ENCODE data around the gene EIF3K.

The EIF3K gene

GRCh38 chr19:38664503-38665211 lies 45.7 kb downstream of the EIF3K start:
- no peaks in the 10 kb centered on the region for H3K27me3 ChIP-seq (ENCODE audit: control insufficient read depth, insufficient read depth, low read length)
- H3K9me3 ChIP-seq (ENCODE audit: control insufficient read depth, insufficient read depth, low read length): no peaks in the 10 kb centered on the region
- H3K4me3 ChIP-seq (ENCODE audit: low read depth, low read length): peak overlapping the region; percentile 14
- peaks cover 60% of the 10 kb centered on the region for H3K4me1 ChIP-seq (ENCODE audit: control insufficient read depth, insufficient read depth, low read length)
- H3K9ac ChIP-seq (ENCODE audit: low read depth, low read length): peak overlapping the region; percentile 80
- H3K36me3 ChIP-seq (ENCODE audit: control insufficient read depth, insufficient read depth, low read length): peaks cover 3% of the 10 kb centered on the region

- no peaks in the 10 kb centered on the region for H3K27me3 ChIP-seq (ENCODE audit: control insufficient read depth, insufficient read depth, low read length)
- peak overlapping the region; percentile 80 for H3K9ac ChIP-seq (ENCODE audit: low read depth, low read length)
- H3K4me3 ChIP-seq (ENCODE audit: low read depth, low read length): peak overlapping the region; percentile 15
- H3K9me3 ChIP-seq (ENCODE audit: control insufficient read depth, insufficient read depth, low read length): no peaks in the 10 kb centered on the region
- H3K4me1 ChIP-seq (ENCODE audit: control insufficient read depth, insufficient read depth, low read length): peaks cover 63% of the 10 kb centered on the region
- peaks cover 3% of the 10 kb centered on the region for H3K36me3 ChIP-seq (ENCODE audit: control insufficient read depth, insufficient read depth, low read length)
Observed at GRCh38 chr19:38665219-38665931, 46.4 kb downstream of the EIF3K start.

GRCh38 chr19:38665950-38666662 lies 47.1 kb downstream of the EIF3K start:
- Histone ChIP-seq H3K36me3 (ENCODE audit: control insufficient read depth, insufficient read depth, low read length) (peaks cover 3% of the 10 kb centered on the region), H3K4me1 (ENCODE audit: control insufficient read depth, insufficient read depth, low read length) (peaks cover 64% of the 10 kb centered on the region), H3K4me3 (ENCODE audit: low read depth, low read length) (peak overlapping the region; percentile 20), H3K9me3 (ENCODE audit: control insufficient read depth, insufficient read depth, low read length) (no peaks in the 10 kb centered on the region), H3K27me3 (ENCODE audit: control insufficient read depth, insufficient read depth, low read length) (no peaks in the 10 kb centered on the region), H3K9ac (ENCODE audit: low read depth, low read length) (peak overlapping the region; percentile 63)

GRCh38 chr19:38666663-38667511 lies 47.9 kb downstream of the EIF3K start:
- Histone ChIP-seq H3K9me3 (ENCODE audit: control insufficient read depth, insufficient read depth, low read length) (no peaks in the 10 kb centered on the region), H3K27me3 (ENCODE audit: control insufficient read depth, insufficient read depth, low read length) (no peaks in the 10 kb centered on the region), H3K4me3 (ENCODE audit: low read depth, low read length) (peak overlapping the region; percentile 20), H3K9ac (ENCODE audit: low read depth, low read length) (peak overlapping the region; percentile 63), H3K4me1 (ENCODE audit: control insufficient read depth, insufficient read depth, low read length) (peaks cover 69% of the 10 kb centered on the region), H3K36me3 (ENCODE audit: control insufficient read depth, insufficient read depth, low read length) (peaks cover 3% of the 10 kb centered on the region)

- Histone ChIP-seq H3K9me3 (ENCODE audit: control insufficient read depth, insufficient read depth, low read length) (no peaks in the 10 kb centered on the region), H3K4me3 (ENCODE audit: low read depth, low read length) (no peak overlapping the region), H3K27me3 (ENCODE audit: control insufficient read depth, insufficient read depth, low read length) (no peaks in the 10 kb centered on the region), H3K9ac (ENCODE audit: low read depth, low read length) (no peak overlapping the region), H3K36me3 (ENCODE audit: control insufficient read depth, insufficient read depth, low read length) (peaks cover 3% of the 10 kb centered on the region), H3K4me1 (ENCODE audit: control insufficient read depth, insufficient read depth, low read length) (peaks cover 61% of the 10 kb centered on the region)
Observed at GRCh38 chr19:38667661-38668171, 48.7 kb downstream of the EIF3K start.

- Histone ChIP-seq H3K9ac (ENCODE audit: low read depth, low read length) (no peak overlapping the region), H3K4me1 (ENCODE audit: control insufficient read depth, insufficient read depth, low read length) (peaks cover 51% of the 10 kb centered on the region), H3K36me3 (ENCODE audit: control insufficient read depth, insufficient read depth, low read length) (no peaks in the 10 kb centered on the region), H3K27me3 (ENCODE audit: control insufficient read depth, insufficient read depth, low read length) (no peaks in the 10 kb centered on the region), H3K4me3 (ENCODE audit: low read depth, low read length) (no peak overlapping the region), H3K9me3 (ENCODE audit: control insufficient read depth, insufficient read depth, low read length) (no peaks in the 10 kb centered on the region)
Observed at GRCh38 chr19:38669552-38669951, 50.6 kb downstream of the EIF3K start.

GRCh38 chr19:38670921-38671398 lies 52.0 kb downstream of the EIF3K start:
- H3K4me1 ChIP-seq (ENCODE audit: control insufficient read depth, insufficient read depth, low read length): peaks cover 46% of the 10 kb centered on the region
- no peaks in the 10 kb centered on the region for H3K27me3 ChIP-seq (ENCODE audit: control insufficient read depth, insufficient read depth, low read length)
- no peaks in the 10 kb centered on the region for H3K36me3 ChIP-seq (ENCODE audit: control insufficient read depth, insufficient read depth, low read length)
- H3K9me3 ChIP-seq (ENCODE audit: control insufficient read depth, insufficient read depth, low read length): no peaks in the 10 kb centered on the region
- H3K9ac ChIP-seq (ENCODE audit: low read depth, low read length): no peak overlapping the region
- no peak overlapping the region for H3K4me3 ChIP-seq (ENCODE audit: low read depth, low read length)

GRCh38 chr19:38671654-38672053 lies 52.7 kb downstream of the EIF3K start:
- Histone ChIP-seq H3K9me3 (ENCODE audit: control insufficient read depth, insufficient read depth, low read length) (no peaks in the 10 kb centered on the region), H3K36me3 (ENCODE audit: control insufficient read depth, insufficient read depth, low read length) (no peaks in the 10 kb centered on the region), H3K9ac (ENCODE audit: low read depth, low read length) (no peak overlapping the region), H3K27me3 (ENCODE audit: control insufficient read depth, insufficient read depth, low read length) (no peaks in the 10 kb centered on the region), H3K4me1 (ENCODE audit: control insufficient read depth, insufficient read depth, low read length) (peaks cover 44% of the 10 kb centered on the region), H3K4me3 (ENCODE audit: low read depth, low read length) (no peak overlapping the region)

- Histone ChIP-seq H3K9me3 (ENCODE audit: control insufficient read depth, insufficient read depth, low read length) (no peaks in the 10 kb centered on the region), H3K4me3 (ENCODE audit: low read depth, low read length) (no peak overlapping the region), H3K36me3 (ENCODE audit: control insufficient read depth, insufficient read depth, low read length) (no peaks in the 10 kb centered on the region), H3K9ac (ENCODE audit: low read depth, low read length) (no peak overlapping the region), H3K4me1 (ENCODE audit: control insufficient read depth, insufficient read depth, low read length) (peaks cover 30% of the 10 kb centered on the region), H3K27me3 (ENCODE audit: control insufficient read depth, insufficient read depth, low read length) (no peaks in the 10 kb centered on the region)
Observed at GRCh38 chr19:38673030-38673429, 54.0 kb downstream of the EIF3K start.

- Histone ChIP-seq H3K27me3 (ENCODE audit: control insufficient read depth, insufficient read depth, low read length) (no peaks in the 10 kb centered on the region), H3K9me3 (ENCODE audit: control insufficient read depth, insufficient read depth, low read length) (no peaks in the 10 kb centered on the region), H3K4me3 (ENCODE audit: low read depth, low read length) (no peak overlapping the region), H3K4me1 (ENCODE audit: control insufficient read depth, insufficient read depth, low read length) (peaks cover 24% of the 10 kb centered on the region), H3K9ac (ENCODE audit: low read depth, low read length) (no peak overlapping the region), H3K36me3 (ENCODE audit: control insufficient read depth, insufficient read depth, low read length) (peaks cover 5% of the 10 kb centered on the region)
Observed at GRCh38 chr19:38674388-38675171, 55.6 kb downstream of the EIF3K start.

Measured in iPS-15b (cell line).